Measurements from ENCODE around the gene SLC7A5.

Gene SLC7A5

GRCh38 chr16:87843678-87844105 lies 25.6 kb downstream of the SLC7A5 start:
- Histone ChIP-seq H3K4me2 (ENCODE audit: insufficient read depth, low read length) (no peak overlapping the region), H3K79me2 (ENCODE audit: insufficient read depth, low read length) (peaks cover 99% of the 10 kb centered on the region), H4K20me1 (ENCODE audit: insufficient read depth, low read length) (peaks cover 99% of the 10 kb centered on the region), H3K27ac (ENCODE audit: low read length) (peak overlapping the region; percentile 53), H3K36me3 (ENCODE audit: insufficient read depth, low read length) (peaks cover 99% of the 10 kb centered on the region), H3K9me3 (ENCODE audit: insufficient read depth, low read length, severe bottlenecking) (no peaks in the 10 kb centered on the region), H3K4me3 (ENCODE audit: low read depth in 1 of 2, low read length in 2 of 2) (no peak overlapping the region), H3K27me3 (ENCODE audit: insufficient read depth, low read length, poor library complexity) (no peaks in the 10 kb centered on the region), H3K9ac (ENCODE audit: low read depth, low read length) (no peak overlapping the region), H3K4me1 (ENCODE audit: insufficient read depth, low read length) (no peaks in the 10 kb centered on the region), H2AFZ (ENCODE audit: low read depth, low read length) (no peak overlapping the region)
- DNase-seq (no peak), ATAC-seq (ENCODE audit: insufficient read depth, low read depth) (no peak)
- no peak for TF ChIP-seq EZH2 (IDR thresholded peaks at IDR 0.05; ENCODE audit: borderline replicate concordance, low read depth, low read length, severe bottlenecking)
- no peak for TF ChIP-seq CTCF (IDR thresholded peaks at IDR 0.05; ENCODE audit: borderline replicate concordance, extremely low read depth, low read length, poor library complexity, severe bottlenecking)

GRCh38 chr16:87842209-87842869 lies 27.0 kb downstream of the SLC7A5 start:
- no peak overlapping the region for H3K4me2 ChIP-seq (ENCODE audit: insufficient read depth, low read length)
- peaks cover 90% of the 10 kb centered on the region for H3K79me2 ChIP-seq (ENCODE audit: insufficient read depth, low read length)
- H3K36me3 ChIP-seq (ENCODE audit: insufficient read depth, low read length) = peaks cover 99% of the 10 kb centered on the region
- ATAC-seq (ENCODE audit: insufficient read depth, low read depth) (peak; percentile 58), DNase-seq (peak; percentile 59)
- no peak overlapping the region for H3K9ac ChIP-seq (ENCODE audit: low read depth, low read length)
- no peaks in the 10 kb centered on the region for H3K4me1 ChIP-seq (ENCODE audit: insufficient read depth, low read length)
- TF ChIP-seq CTCF (IDR thresholded peaks at IDR 0.05; ENCODE audit: borderline replicate concordance, extremely low read depth, low read length, poor library complexity, severe bottlenecking) = no peak
- no peak for TF ChIP-seq EZH2 (IDR thresholded peaks at IDR 0.05; ENCODE audit: borderline replicate concordance, low read depth, low read length, severe bottlenecking)
- no peak overlapping the region for H2AFZ ChIP-seq (ENCODE audit: low read depth, low read length)
- no peaks in the 10 kb centered on the region for H3K27me3 ChIP-seq (ENCODE audit: insufficient read depth, low read length, poor library complexity)
- H3K27ac ChIP-seq (ENCODE audit: low read length) = peak overlapping the region; percentile 71
- H4K20me1 ChIP-seq (ENCODE audit: insufficient read depth, low read length) = peaks cover 95% of the 10 kb centered on the region
- H3K4me3 ChIP-seq (ENCODE audit: low read depth in 1 of 2, low read length in 2 of 2) = no peak overlapping the region
- H3K9me3 ChIP-seq (ENCODE audit: insufficient read depth, low read length, severe bottlenecking) = no peaks in the 10 kb centered on the region

GRCh38 chr16:87841340-87842208 lies 27.7 kb downstream of the SLC7A5 start:
- Histone ChIP-seq H3K79me2 (ENCODE audit: insufficient read depth, low read length) (peaks cover 87% of the 10 kb centered on the region), H3K4me2 (ENCODE audit: insufficient read depth, low read length) (no peak overlapping the region), H3K36me3 (ENCODE audit: insufficient read depth, low read length) (peaks cover 99% of the 10 kb centered on the region), H4K20me1 (ENCODE audit: insufficient read depth, low read length) (peaks cover 94% of the 10 kb centered on the region), H3K9ac (ENCODE audit: low read depth, low read length) (no peak overlapping the region), H3K27me3 (ENCODE audit: insufficient read depth, low read length, poor library complexity) (no peaks in the 10 kb centered on the region), H3K4me1 (ENCODE audit: insufficient read depth, low read length) (no peaks in the 10 kb centered on the region), H3K9me3 (ENCODE audit: insufficient read depth, low read length, severe bottlenecking) (no peaks in the 10 kb centered on the region), H2AFZ (ENCODE audit: low read depth, low read length) (no peak overlapping the region), H3K4me3 (ENCODE audit: low read depth in 1 of 2, low read length in 2 of 2) (no peak overlapping the region), H3K27ac (ENCODE audit: low read length) (peak overlapping the region; percentile 24; the same call in 1 of the 2 replicates)
- ATAC-seq (ENCODE audit: insufficient read depth, low read depth) (no peak), DNase-seq (no peak)
- TF ChIP-seq EZH2 (IDR thresholded peaks at IDR 0.05; ENCODE audit: borderline replicate concordance, low read depth, low read length, severe bottlenecking) = no peak
- TF ChIP-seq CTCF (IDR thresholded peaks at IDR 0.05; ENCODE audit: borderline replicate concordance, extremely low read depth, low read length, poor library complexity, severe bottlenecking) = no peak
